RPMI8226 (cell line): ENCODE data around the gene CSNK2B.

ENCODE experiments used
- DNase-seq: peaks from one replicate; pipeline ENCODE4 v3.0.0-alpha.2; 2015

The CSNK2B gene

DNA sequence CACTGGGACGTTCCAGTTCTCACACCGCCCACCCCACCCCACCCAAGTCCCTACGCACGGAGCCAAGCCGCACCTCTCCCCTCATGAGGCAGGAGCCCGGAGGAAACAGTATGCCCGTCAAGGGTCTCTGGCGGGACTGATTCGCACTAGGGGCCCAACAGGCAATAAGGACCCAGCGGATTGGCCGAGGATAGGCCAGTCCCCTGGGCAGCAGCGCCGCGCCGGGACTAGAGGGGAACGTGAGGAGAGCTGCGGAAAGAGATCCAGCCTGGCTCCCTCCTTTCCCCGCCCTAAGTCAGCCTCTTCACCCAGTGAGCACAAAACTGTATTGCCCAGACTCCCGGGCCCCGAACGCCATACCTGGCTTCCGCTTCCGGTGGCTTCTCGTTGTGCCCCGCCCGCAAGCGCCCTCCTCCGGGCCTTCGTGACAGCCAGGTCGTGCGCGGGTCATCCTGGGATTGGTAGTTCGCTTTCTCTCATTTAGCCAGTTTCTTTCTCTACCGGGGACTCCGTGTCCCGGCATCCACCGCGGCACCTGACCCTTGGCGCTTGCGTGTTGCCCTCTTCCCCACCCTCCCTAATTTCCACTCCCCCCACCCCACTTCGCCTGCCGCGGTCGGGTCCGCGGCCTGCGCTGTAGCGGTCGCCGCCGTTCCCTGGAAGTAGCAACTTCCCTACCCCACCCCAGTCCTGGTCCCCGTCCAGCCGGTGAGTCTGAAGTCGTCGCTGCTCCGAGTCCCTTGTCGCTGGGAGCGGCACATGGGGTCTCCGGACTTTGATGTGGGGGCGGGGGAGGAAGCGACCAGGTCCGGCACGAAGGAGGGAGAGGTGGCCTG, at the start of gene CSNK2B:
Gene CSNK2B, plus strand, starts transcription at position 580 of the 836 bp plus-strand sequence. CDS start 752 bp downstream, outside the sequence.
- peak; percentile 98 for DNase-seq

- no peak for DNase-seq
Observed at GRCh38 chr6:31617010-31617409, 48.9 kb upstream of the CSNK2B start.

DNA sequence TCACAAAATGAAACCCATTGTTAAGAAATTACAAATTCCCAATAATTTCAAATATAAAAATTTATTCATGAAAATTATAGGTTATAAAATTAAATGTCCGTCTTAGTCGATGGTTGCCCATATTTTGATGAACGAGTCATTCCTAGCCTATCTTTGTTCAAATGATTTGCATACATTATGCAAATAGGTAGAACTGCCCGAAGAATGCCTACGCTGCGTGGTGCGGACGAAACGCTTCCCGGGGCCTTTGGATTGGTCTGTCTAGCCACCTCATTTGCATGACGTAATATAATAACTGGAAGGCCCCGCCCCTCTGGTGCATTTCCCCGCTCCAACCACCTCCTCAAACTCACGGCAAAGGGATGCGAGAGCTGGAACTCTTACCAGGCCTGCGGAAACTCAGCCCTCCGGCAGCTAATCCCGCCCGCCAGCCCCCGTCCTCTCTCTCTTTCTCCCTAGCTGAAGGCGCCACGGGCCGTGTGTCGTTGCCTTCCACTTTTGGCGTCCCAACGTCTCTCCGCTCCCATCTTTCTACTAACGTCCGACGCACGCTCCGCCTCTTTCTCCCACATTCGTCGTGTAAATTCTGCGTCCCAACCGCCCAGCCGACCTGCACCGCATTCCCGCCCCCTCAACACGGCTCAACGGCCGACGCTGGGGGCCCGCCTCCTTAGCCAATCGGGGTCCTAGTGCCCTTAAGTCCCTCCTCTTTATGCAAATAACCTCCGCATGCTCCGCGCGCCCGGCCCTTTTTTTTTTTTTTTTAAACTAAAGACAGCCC, 45.9 kb upstream of the CSNK2B start:
- peak; percentile 99 for DNase-seq

DNA sequence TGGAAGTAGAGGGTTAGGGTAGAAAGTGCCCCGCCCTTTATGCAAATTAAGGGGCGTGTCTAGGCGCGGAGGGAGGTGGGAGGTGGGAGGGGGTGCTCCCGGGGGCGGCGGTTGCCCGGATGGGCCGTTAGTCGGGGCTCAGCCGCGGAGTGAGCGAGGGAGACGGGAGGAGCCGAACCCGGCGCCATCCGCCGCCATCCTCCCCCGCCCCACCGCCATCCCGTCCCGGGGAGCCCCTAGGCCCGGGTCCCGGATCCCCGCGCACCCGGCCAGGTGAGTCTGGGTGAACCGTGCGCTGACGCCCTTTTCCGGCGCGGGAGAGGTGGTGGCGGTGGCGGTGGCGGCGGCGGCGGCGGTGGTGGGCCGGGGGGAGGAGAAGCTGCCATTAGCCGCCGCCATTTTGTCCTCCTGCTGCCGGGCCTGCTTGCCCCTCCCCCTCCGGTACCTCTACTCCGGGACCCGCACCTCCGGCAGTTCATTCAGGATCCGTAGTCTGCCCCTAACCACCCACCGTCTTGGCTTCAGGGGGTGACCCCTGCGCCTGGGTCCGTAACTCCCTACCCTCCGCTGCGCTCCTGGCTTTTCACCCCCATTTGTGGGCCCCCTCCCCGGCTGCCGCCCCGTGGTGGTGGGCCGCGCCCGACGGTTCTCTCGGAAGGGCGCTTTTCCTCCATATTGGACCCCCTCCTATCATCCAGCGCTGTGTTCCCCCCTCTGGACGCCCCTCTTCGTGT, 45.1 kb upstream of the CSNK2B start, which contains the start of gene PRRC2A:
Gene PRRC2A, plus strand, starts transcription at position 130 of the 734 bp plus-strand sequence. CDS start 2,075 bp downstream, outside the sequence.
- DNase-seq = no peak

DNA sequence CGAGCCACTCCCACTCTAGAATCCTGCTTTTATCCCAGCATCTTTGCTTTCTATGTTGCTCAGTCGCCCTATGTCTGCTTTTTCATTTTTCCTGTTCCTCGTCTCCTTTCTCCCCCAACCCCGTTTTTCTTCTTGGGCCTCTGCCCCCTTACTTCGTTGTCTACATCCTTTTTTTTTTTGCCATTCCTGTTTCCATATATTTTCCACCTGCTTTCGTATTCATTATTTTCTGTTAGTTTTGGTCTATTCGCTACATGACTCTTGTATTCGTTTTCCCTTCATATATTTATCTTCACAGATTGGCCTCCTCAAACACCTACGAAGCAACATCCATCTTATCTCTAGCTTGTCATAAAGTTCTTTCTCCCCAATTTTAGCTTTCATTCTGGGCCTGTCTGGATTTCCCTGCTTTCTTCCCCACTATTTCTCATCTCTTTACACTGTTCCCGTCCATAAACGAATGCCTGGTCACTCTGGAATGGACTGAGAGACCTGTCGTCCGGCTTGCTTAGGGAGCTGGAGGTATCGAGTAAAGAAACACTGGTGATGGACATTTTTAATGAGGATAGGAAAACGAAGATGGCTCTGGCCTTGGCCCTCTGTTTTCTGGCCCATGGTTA, 44.5 kb upstream of the CSNK2B start:
- no peak for DNase-seq

DNA sequence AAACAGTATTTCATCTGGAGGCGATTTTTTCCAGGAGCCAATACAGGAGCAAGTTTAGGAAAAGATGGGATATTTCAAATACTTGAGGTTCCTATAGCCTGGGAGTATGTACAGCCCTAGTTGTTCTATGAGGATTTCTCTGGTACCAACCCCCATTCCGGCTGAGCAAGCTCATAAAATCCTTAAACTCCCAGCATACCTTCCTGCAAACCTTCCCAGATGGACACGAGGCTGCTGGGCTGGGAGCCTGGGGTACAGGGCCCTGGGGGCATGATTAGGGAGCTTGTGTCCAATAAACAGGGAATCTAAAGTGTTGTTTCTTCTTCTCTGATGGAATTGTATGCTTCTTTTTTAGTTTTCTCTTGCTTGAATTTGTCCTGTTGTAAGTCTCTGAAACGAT, 43.9 kb upstream of the CSNK2B start:
- no peak for DNase-seq

- no peak for DNase-seq
Observed at GRCh38 chr6:31622684-31623091, 43.2 kb upstream of the CSNK2B start.

- DNase-seq = no peak
Observed at GRCh38 chr6:31624070-31624469, 41.8 kb upstream of the CSNK2B start.

GRCh38 chr6:31626952-31627351, 38.9 kb upstream of the CSNK2B start:
- DNase-seq = no peak

DNA sequence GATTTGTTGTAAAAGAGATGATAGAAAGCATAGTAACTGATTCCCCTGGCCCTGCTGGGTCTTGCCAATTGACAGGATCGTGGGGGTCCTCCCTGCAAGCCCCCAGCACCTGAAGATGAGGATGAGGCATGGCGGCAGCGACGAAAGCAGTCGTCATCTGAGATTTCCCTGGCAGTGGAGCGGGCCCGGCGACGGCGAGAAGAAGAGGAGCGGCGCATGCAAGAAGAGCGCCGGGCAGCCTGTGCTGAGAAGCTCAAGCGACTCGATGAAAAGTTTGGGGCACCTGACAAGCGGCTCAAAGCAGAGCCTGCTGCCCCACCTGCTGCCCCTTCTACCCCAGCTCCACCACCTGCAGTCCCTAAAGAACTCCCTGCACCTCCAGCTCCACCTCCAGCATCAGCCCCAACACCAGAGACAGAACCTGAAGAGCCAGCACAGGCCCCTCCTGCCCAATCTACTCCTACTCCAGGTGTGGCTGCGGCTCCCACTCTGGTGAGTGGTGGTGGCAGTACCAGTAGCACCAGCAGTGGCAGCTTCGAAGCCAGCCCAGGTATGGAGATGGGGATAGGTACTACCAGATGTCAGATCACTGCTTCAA, 38.1 kb upstream of the CSNK2B start:
- DNase-seq = no peak

GRCh38 chr6:31629014-31629413, 36.9 kb upstream of the CSNK2B start:
- DNase-seq = no peak

DNA sequence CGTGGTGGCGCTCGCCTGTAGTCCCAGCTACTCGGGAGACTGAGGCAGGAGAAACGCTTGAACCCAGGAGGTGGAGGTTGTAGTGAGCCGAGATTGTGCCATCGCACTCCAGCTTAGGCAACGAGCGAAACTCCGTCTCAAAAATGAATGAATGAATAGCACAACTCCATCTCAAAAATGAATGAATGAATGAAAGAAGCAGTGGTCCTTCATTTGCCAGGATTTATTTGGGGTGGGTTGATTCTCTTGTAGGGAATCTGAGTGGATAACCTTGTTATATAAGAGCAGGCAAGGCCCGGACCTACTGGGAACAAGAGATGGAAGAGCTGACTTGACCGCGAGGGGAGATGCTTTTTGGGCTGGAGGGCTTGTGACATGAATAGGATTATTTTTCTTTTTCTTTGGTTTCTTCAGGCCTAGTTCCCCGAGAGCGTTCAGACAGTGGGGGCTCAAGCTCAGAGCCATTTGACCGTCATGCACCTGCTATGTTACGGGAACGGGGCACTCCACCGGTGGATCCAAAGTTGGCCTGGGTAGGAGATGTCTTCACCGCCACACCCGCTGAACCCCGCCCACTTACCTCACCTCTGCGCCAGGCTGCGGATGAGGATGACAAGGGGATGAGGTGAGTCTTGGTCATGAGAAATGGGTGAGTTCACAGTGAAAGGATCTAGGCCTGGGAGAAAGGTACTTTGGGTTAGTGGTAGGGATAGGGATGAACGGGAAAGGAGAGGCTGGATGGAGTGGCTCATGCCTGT, 35.5 kb upstream of the CSNK2B start:
- no peak for DNase-seq

DNA sequence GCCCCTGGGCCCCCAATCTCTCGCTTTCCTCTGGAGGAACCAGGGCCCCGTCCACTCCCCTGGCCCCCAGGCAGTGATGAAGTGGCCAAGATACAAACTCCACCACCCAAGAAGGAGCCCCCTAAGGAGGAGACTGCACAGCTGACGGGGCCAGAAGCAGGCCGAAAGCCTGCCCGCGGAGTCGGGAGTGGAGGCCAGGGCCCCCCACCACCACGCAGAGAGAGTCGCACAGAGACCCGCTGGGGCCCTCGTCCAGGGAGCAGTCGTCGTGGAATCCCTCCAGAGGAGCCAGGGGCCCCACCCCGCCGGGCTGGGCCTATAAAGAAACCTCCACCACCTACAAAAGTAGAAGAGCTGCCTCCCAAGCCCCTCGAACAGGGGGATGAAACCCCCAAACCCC, 34.7 kb upstream of the CSNK2B start:
- no peak for DNase-seq

DNA sequence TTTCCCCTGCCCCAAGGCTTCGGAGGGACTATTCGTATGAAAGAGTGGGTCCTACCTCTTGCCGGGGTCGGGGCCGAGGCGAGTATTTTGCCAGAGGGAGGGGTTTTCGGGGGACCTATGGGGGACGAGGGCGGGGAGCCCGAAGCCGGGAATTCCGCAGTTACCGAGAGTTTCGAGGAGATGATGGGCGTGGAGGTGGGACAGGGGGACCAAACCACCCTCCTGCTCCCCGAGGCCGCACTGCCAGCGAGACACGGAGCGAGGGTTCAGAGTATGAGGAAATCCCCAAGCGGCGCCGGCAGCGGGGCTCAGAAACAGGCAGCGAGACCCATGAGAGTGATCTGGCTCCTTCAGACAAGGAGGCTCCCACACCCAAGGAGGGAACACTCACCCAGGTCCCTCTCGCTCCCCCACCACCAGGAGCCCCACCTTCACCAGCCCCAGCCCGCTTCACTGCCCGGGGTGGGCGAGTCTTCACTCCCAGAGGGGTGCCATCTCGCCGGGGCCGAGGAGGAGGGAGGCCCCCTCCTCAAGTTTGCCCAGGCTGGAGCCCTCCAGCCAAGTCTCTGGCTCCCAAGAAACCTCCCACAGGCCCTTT, 34.1 kb upstream of the CSNK2B start:
- no peak for DNase-seq

DNA sequence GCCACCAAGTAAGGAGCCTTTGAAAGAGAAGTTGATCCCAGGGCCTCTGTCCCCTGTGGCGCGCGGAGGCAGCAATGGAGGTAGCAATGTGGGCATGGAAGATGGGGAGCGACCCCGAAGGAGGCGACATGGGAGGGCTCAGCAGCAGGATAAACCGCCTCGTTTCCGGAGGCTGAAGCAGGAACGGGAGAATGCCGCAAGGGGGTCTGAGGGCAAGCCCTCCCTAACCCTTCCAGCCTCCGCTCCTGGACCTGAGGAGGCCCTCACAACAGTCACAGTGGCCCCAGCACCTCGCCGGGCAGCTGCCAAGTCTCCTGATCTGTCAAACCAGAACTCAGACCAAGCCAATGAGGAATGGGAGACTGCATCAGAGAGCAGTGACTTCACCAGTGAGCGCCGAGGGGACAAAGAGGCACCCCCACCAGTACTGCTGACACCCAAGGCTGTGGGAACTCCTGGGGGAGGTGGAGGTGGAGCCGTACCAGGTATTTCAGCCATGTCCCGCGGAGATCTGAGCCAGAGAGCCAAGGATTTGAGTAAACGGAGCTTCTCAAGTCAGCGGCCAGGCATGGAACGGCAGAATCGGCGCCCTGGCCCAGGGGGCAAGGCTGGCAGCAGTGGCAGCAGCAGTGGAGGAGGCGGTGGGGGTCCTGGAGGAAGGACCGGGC, 33.5 kb upstream of the CSNK2B start:
- DNase-seq = no peak

DNA sequence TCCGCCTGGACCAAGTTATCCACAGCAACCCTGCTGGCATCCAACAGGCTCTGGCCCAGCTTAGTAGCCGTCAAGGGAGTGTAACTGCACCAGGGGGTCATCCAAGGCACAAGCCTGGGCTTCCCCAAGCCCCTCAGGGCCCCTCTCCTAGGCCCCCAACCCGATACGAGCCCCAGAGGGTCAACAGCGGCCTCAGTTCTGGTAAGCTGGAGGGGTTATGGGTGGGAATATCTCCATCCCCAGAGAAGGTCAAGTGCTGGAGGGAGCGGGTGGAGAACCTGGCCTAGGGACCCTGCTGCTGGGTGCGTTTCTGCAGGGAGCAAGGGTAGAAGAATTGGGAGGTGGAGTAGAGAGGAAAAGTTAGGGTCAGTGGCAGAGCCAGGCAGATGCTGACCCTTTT, 32.4 kb upstream of the CSNK2B start:
- no peak for DNase-seq

GRCh38 chr6:31634131-31634530, 31.7 kb upstream of the CSNK2B start:
- no peak for DNase-seq

GRCh38 chr6:31634969-31635575, 30.8 kb upstream of the CSNK2B start:
- DNase-seq = no peak

GRCh38 chr6:31636698-31637596, 28.9 kb upstream of the CSNK2B start:
- no peak for DNase-seq
